Activated CD8-positive, alpha-beta memory T cell treated with anti-CD3 and anti-CD28 coated beads, Interleukin-2, amount 50 U/mL, for 24 hours (primary cell): Measurements from ENCODE around the gene IGF2BP3.

Experiments
- DNase-seq: peaks from one replicate; pipeline ENCODE4 v3.0.0-alpha.2; 2020; ENCODE audit errors: extremely low read depth

Gene IGF2BP3

GRCh38 chr7:23472046-23472445, 1.8 kb upstream of the IGF2BP3 start:
- no peak for DNase-seq

- no peak for DNase-seq
Observed at GRCh38 chr7:23471106-23471859, 992 bp upstream of the IGF2BP3 start.

- no peak for DNase-seq
Observed at GRCh38 chr7:23469961-23470250, 385 bp downstream of the IGF2BP3 start.

DNA sequence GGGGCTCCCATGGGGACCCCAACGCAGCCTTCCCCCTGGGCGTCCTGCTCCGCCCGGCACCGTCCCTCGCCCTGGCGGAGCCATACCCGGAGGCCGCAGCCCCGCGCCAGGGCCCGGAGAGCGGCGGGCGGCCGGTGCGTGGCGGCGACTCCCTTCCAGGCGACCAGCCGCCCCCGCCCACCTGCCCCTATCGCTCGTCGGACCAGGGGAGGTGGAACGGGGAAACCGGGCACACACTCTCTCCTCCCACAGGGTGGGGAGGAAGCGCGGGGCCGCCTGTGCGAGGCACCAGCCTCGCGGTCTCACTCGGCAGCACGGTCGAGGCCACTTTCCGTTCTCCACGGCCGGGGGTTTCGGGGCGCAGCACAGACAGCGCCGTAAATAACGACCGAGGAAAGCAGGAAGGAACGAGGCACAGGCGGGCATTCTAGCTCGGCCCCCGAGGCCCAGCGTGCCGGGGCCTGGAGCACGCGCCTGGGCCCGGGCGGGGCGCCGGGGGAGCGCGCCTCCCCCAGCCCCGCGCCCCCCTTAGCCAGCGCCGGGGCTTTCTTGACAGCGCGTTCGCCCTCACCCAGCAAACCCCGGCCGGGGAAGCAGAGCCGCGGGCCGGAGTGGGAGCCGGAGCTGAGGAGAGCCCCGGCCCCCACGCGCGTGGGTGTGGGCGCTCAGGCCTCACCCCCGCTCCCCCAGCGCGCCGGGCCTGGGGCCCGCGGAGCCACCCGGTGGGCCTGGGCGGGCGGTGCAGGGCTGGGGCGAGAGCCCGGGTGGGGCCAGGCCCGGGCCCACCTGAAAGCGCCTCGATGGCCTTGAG, 936 bp downstream of the IGF2BP3 start:
- DNase-seq: no peak

DNA sequence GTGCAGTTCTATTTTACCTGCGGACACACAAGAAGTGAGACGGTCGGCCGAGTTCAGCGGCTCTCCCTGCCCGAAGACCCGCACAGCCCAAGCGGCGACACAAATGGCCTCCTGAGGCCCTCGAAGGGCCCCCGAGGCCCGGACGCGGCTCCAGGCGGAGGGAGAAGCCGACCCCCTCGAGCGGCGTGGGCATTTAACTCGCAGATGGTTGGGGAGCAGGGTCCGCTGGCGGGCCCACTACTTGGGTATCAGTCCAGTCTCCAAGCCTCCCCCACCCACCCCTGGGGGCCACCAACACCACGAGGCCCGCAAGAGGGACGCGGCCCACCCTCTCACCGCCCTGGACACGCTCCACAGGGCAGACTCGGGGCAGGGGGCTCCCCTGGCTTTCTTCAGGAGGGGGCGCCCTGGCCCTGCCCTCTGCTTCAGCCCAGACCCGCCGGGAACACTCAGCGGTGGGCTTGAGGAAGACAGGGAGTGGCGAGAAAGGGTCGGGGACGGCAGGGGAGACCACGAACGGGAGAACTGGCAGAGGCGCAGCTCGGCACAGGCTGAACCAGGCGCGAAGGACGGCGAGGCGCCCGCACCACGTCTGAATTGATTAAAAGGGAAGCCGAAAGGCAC, 1.7 kb downstream of the IGF2BP3 start:
- no peak for DNase-seq

DNA sequence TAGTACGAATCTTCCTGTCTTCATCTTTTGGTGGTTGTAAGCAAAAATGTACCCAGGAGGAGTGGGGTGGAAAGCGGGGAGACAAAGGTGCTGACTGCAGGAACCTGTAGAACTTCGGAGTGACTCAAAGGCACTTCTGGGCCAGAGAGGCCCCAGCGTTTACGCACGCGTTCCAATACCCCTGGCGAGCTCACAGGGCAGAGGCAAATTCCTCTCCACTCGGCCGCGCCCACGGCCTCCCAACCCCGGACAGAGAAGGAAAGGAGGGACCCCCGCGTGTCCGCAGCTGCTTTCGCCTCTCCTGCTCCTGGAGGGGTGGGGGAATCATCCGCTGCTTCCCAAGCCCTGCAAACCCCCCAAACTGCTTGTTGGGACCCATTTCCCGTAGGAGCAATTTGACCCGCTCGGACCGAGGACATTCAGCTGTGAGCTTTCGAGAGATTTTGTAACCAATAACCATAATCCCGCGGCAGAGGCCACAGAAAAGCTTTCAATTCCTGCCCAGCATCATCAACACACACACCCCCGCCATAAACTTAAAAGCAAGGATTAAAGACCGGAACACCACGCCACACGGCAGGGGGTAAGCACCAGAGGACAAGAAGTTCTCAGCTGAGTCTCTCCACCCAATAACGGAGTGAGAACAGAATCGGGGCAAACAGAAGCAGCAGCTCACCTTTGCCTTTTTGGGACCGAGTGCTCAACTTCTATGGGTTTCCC, 2.3 kb downstream of the IGF2BP3 start:
- DNase-seq: no peak

DNA sequence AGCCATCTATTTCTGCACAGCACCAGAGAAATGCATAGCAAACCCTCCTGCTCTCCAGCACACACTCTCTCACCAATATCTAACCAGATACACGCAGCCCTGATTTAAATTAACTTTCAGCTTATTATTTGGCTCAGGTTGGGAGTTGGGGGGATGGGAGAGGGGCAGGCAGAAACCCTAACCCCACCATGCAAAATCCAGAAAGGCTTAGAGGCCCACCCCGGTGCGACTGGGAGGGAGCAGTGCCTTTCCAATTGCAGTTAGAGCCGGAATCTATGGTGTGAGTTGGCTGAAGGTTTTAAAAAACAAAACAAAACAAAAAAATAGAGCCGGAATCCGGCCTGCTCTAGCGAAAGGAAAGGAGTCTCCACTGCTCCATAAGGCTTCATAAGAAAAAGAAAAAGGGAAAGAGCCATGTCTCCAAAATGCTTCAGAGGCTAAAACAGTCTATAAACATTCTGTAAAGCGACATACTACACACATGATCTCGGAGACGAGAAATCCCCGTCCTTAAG, 2.9 kb downstream of the IGF2BP3 start:
- DNase-seq: no peak

DNA sequence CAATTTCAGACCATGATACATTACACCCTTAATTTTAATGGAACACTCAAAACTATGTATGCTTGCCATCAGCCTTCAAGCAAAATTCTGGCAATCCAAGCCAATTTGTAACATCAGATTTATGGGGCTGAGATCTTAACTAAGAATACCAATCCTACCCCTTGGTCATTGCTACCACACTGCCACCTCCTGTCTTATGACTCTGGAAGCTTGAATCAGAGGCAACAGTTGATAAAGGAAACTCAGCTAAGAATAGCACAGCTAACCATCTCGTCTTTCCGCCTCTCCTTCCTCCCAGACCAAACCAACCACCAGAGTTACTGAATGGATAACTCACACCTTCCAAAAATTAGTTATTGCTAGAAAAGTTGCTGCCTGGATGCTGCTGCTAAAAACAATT, 7.4 kb downstream of the IGF2BP3 start:
- DNase-seq: no peak

DNA sequence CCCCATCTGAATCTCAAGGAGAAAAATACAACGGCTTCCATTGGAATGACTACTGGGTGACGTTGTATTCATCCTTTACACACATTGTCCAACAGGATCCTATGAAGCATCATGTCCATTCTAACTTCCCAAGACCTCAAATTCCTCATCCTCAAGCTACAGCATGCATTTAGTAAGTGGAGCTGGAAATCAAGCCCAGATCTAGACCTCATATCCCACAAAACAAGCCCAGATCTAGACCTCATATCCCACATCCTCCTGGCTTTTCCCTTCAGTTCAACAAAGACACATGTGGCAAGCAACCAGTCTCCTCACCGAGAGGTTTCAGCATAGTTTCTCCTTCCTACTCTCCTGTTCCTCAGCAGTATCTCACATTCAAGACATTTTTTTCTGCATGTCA, 12.2 kb downstream of the IGF2BP3 start:
- no peak for DNase-seq

GRCh38 chr7:23456093-23456492, 14.2 kb downstream of the IGF2BP3 start:
- DNase-seq: no peak

DNA sequence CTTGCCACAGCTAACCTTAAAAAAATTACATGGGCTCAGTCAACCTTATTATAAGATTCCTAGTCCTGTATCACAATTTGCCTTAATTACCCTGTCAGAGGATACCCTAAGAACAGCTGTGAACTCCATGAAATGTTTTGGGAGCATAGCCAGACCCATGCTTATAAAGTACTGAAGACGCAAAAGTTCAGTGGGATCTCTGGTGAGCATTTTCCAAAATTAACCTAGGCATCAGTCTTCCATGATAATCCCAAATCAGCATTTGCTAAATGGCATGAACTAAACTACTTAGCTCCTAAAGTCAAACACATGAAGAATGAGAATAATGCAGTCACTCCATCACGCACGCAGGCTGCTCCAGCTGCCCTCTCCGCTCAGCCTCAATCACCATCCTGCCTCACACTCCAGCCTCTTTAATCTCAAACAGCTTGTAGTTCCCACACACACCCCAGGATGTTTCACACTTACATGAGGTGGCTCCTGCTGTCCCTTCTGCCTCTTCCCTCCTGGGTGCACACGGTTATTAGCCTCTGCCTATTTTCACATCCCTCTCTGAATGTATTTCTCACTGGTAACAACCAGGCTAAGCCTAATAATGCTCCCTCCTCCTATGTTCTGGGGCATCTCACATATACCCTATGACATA, 15.3 kb downstream of the IGF2BP3 start:
- DNase-seq: no peak

DNA sequence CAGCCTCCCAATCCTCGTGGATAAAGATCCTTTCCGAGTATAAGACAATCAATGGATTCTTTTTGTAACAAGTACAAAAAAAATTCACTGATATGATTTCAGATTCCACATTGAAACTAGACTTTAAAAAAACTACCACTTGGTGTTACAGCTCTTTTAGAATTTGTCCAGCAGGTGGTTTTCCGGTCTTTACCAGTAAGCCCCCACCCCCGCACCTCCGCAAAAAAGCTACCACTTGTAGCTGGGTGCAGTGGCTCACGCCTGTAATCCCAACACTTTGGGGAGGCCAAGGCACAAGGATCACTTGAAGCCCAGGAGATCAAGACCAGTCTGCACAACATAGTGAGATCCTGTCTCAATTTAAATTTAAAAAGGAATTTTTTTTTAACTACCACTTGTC, 19.8 kb downstream of the IGF2BP3 start:
- no peak for DNase-seq

DNA sequence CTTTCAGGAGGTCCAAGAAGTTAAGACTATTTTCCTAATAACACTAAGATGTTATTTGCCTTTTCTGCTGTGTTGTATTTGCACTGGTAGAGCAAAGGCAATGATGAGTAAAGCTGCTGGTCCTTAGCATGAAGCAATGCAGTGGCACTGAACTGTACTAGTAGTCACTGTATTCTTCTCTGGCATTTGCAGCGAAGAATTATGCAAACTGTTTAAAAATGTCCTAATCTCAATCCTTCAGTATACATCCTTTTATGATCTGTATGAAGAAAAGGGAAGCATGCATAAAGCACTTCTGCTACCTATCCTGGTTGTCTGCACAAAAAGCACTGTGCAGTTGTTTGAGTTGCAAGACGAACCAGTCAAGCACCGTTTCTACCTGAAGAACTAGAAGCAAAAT, 20.4 kb downstream of the IGF2BP3 start:
- no peak for DNase-seq

DNA sequence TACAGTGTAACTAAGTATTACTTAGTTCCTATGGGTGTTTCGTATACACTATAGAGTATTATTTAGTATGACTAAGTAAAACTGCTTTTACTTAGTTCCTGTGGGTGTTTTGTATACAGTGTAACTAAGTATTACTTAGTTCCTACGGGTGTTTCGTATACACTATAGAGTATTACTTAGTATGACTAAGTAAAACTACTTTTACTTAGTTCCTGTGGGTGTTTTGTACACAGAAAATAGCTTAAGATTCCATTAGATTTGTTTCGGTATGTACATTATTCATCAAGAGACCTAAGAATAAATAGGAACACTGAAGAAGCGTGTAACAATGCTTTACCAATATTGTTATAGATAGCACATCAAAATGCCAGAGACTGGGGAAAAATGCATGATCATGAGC, 25.0 kb downstream of the IGF2BP3 start:
- DNase-seq: no peak

- no peak for DNase-seq
Observed at GRCh38 chr7:23443974-23444373, 26.3 kb downstream of the IGF2BP3 start.

GRCh38 chr7:23438171-23438570, 32.1 kb downstream of the IGF2BP3 start:
- DNase-seq: no peak

- DNase-seq: no peak
Observed at GRCh38 chr7:23434147-23434917, 36.0 kb downstream of the IGF2BP3 start.

DNA sequence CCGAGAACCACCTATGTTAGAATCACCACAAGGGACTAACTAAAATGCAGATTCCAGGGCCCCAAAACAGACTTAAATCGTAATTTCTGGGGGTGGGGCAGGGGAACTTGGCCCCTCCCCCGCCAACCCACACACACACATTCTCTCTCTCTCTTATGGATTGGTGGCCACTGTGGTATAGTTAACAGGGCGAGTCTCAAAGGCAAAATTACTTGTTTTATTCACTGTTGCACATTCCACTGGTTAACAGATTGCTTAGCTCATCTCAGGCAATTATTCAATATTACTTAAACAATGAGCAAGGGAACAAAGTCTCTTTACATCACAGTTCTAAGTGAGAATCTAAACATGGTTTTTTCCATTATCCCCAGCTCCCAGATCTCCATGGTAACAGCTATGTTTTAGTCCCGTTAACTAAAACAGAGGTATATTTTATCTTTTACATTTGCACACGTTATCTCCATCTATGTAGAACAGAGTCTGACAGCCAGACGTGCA, 38.5 kb downstream of the IGF2BP3 start:
- no peak for DNase-seq

DNA sequence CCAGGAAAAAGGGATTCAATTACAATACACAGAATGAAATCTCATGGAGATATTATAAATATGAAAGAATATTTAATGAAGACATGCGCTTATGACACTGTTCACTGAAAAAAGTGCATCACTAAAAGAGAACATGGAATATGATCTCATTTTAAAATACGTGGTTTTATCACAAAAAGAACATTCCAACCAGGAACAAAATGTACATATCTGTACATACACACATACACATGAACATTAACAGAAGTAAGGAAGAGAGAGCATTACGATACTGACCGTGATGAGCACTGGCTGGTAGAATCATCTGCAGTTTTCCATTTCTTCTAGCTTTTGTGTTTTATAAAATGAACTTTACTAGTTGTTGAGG, 39.4 kb downstream of the IGF2BP3 start:
- DNase-seq: no peak

DNA sequence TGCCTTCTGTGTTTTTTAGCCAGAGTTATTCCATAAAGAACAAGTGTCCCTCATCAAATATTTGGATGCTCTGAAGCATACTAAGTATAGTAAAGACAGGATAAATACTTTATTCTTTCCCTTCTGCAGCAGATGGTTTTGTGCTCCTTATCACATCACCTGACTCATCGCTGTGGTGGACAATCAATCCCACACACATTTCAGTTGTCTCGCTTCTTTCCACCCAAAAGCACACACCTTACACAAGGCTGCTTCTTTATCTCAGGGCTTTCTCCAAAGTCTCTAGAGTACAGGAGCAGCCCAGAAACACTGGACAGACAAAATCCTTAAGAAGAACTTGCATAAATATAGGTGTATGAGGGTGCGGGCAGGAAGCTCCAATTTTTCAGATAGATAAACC, 43.4 kb downstream of the IGF2BP3 start:
- DNase-seq: no peak

GRCh38 chr7:23422909-23423308, 47.4 kb downstream of the IGF2BP3 start:
- DNase-seq: no peak
